MM.1S (cell line): ENCODE measurements around the gene MRPL28.

Experiments
- DNase-seq: peaks from one replicate; pipeline ENCODE4 v3.0.0-alpha.2; 2015
- H2AFZ ChIP-seq: fragments of 300-600 bp; sonication (generic); 2 replicates; pipeline ENCODE4 v1.6.0; 2016; ENCODE audit warnings: antibody characterized with exemption, low read length
- H3F3A ChIP-seq: fragments of 300-600 bp; sonication (generic); 2 replicates; pipeline ENCODE4 v1.6.1; 2016; ENCODE audit warnings: mild to moderate bottlenecking, antibody characterized with exemption, low read length, moderate library complexity, mixed read lengths; ENCODE audit not compliant: insufficient read depth
- H3K27ac ChIP-seq: fragments of 300-600 bp; sonication (generic); 2 replicates; pipeline ENCODE4 v1.5.1; 2016; ENCODE audit warnings: mild to moderate bottlenecking, low read length
- H3K27me3 ChIP-seq: fragments of 300-600 bp; sonication (generic); replicated peaks from 2 replicates; pipeline ENCODE4 v1.6.0; 2016; ENCODE audit warnings: low read length; ENCODE audit not compliant: insufficient read depth
- H3K36me3 ChIP-seq: fragments of 300-600 bp; sonication (generic); replicated peaks from 2 replicates; pipeline ENCODE4 v1.6.1; 2016; ENCODE audit warnings: mild to moderate bottlenecking, low read length, mixed read lengths; ENCODE audit not compliant: insufficient read depth
- H3K4me1 ChIP-seq: fragments of 300-600 bp; sonication (generic); 2 replicates; pipeline ENCODE4 v1.6.1; 2016; ENCODE audit warnings: low read length, mixed read lengths
- H3K4me2 ChIP-seq: fragments of 300-600 bp; sonication (generic); 2 replicates; pipeline ENCODE4 v1.6.0; 2016; ENCODE audit warnings: low read depth, low read length
- H3K4me3 ChIP-seq: fragments of 300-600 bp; sonication (generic); 2 replicates; pipeline ENCODE4 v1.5.1; 2016; ENCODE audit warnings: low read length, mixed read lengths
- H3K79me2 ChIP-seq: fragments of 300-600 bp; sonication (generic); 2 replicates; pipeline ENCODE4 v1.6.1; 2016; ENCODE audit warnings: mixed run types, low read length, mixed read lengths
- H3K9ac ChIP-seq: fragments of 300-600 bp; sonication (generic); 2 replicates; pipeline ENCODE4 v1.6.1; 2016; ENCODE audit warnings: low read length, mixed read lengths
- H3K9me2 ChIP-seq: fragments of 300-600 bp; sonication (generic); replicated peaks from 2 replicates; pipeline ENCODE4 v1.6.1; 2016; ENCODE audit warnings: mild to moderate bottlenecking, low read length, mixed read lengths; ENCODE audit not compliant: insufficient read depth
- H3K9me3 ChIP-seq: fragments of 300-600 bp; sonication (generic); replicated peaks from 2 replicates; pipeline ENCODE4 v1.6.1; 2016; ENCODE audit warnings: mild to moderate bottlenecking, low read length, mixed read lengths; ENCODE audit not compliant: insufficient read depth
- H4K20me1 ChIP-seq: fragments of 300-600 bp; sonication (generic); 2 replicates; pipeline ENCODE4 v1.6.1; 2016; ENCODE audit warnings: mild to moderate bottlenecking, low read length, moderate library complexity, mixed read lengths; ENCODE audit not compliant: insufficient read depth
- CTCF ChIP-seq: fragments of 300-600 bp; sonication (generic); IDR thresholded peaks from 2 replicates; pipeline ENCODE4 v1.5.1; 2016; ENCODE audit warnings: antibody characterized with exemption, low read length, mixed read lengths
- EZH2 ChIP-seq: fragments of 300-600 bp; sonication (generic); optimal IDR thresholded peaks from 2 replicates; pipeline ENCODE3; 2017; ENCODE audit warnings: low read depth, mild to moderate bottlenecking, antibody characterized with exemption, low read length, mixed read lengths
- EZH2phosphoT487 ChIP-seq: fragments of 300-600 bp; sonication (generic); IDR thresholded peaks from 2 replicates; pipeline ENCODE4 v1.6.1; 2018; ENCODE audit warnings: antibody characterized with exemption, low read length

MRPL28 gene

GRCh38 chr16:322476-323143, 47.7 kb downstream of the MRPL28 start:
- no peaks in the 10 kb centered on the region for H4K20me1 ChIP-seq

GRCh38 chr16:321532-321931, 48.8 kb downstream of the MRPL28 start:
- H3K27ac ChIP-seq, result no peak overlapping the region

More at GRCh38 chr16:322476-323143, 47.7 kb downstream of the MRPL28 start:
- H3K4me1 ChIP-seq, result no peaks in the 10 kb centered on the region
- no peak overlapping the region for H2AFZ ChIP-seq
- H3K4me3 ChIP-seq, result no peak overlapping the region
- no peaks in the 10 kb centered on the region for H3K36me3 ChIP-seq
- H3K4me2 ChIP-seq, result no peak overlapping the region
- no peaks in the 10 kb centered on the region for H3K9me3 ChIP-seq
- H3K27ac ChIP-seq, result no peak overlapping the region
- no peaks in the 10 kb centered on the region for H3F3A ChIP-seq
- peaks cover 81% of the 10 kb centered on the region for H3K79me2 ChIP-seq
- H3K9ac ChIP-seq, result no peak overlapping the region
- DNase-seq, result no peak
- TF ChIP-seq CTCF (no peak), EZH2phosphoT487 (no peak), EZH2 (no peak)
- no peaks in the 10 kb centered on the region for H3K27me3 ChIP-seq
- H3K9me2 ChIP-seq, result no peaks in the 10 kb centered on the region

GRCh38 chr16:320206-320605, 50.1 kb downstream of the MRPL28 start:
- Histone ChIP-seq H3K9me3 (no peaks in the 10 kb centered on the region), H3K4me3 (no peak overlapping the region), H3K27me3 (no peaks in the 10 kb centered on the region), H3K4me1 (no peaks in the 10 kb centered on the region), H3K27ac (no peak overlapping the region), H2AFZ (no peak overlapping the region), H3K36me3 (no peaks in the 10 kb centered on the region), H3K9me2 (no peaks in the 10 kb centered on the region), H3K4me2 (no peak overlapping the region), H3K79me2 (peaks cover 81% of the 10 kb centered on the region), H3F3A (no peaks in the 10 kb centered on the region), H3K9ac (no peak overlapping the region), H4K20me1 (0 out of 2 replicates have a peak, but pooled peaks cover 3% of the 10 kb centered on the region)
- DNase-seq, result no peak
- no peak for TF ChIP-seq CTCF
- TF ChIP-seq EZH2phosphoT487, result no peak
- TF ChIP-seq EZH2, result no peak

More at GRCh38 chr16:321532-321931, 48.8 kb downstream of the MRPL28 start:
- H4K20me1 ChIP-seq, result 0 out of 2 replicates have a peak, but pooled peaks cover 3% of the 10 kb centered on the region
- H3K79me2 ChIP-seq, result peaks cover 85% of the 10 kb centered on the region
- no peak overlapping the region for H2AFZ ChIP-seq
- no peak for TF ChIP-seq CTCF
- no peak for TF ChIP-seq EZH2phosphoT487
- no peak for TF ChIP-seq EZH2
- H3K4me1 ChIP-seq, result no peaks in the 10 kb centered on the region
- no peaks in the 10 kb centered on the region for H3K9me2 ChIP-seq
- H3K9me3 ChIP-seq, result no peaks in the 10 kb centered on the region
- no peaks in the 10 kb centered on the region for H3K27me3 ChIP-seq
- no peak for DNase-seq
- no peak overlapping the region for H3K9ac ChIP-seq
- no peak overlapping the region for H3K4me3 ChIP-seq
- H3K36me3 ChIP-seq, result no peaks in the 10 kb centered on the region
- H3K4me2 ChIP-seq, result no peak overlapping the region
- no peaks in the 10 kb centered on the region for H3F3A ChIP-seq
